Endothelial cell of umbilical vein (primary cell): ENCODE results near the gene CHL1. TPM values are rescaled to one million over a fixed set of nuclear protein-coding genes. Genes with fewer than 3 reads are reported as not detected.

Source experiments
- BruUV-seq: library from RNA; stranded (reverse); fragments of 400-500 nt; replicated peaks from 2 replicates; lab custom pipeline; 2021; lab: Mats Ljungman, UMichigan
- CTCF ChIA-PET: fragments of 300-600, 350-600 bp; sonication (Branson Sonifier 250); formaldehyde crosslinking; loops from one replicate; lab custom pipeline; 2021; ENCODE audit warnings: antibody characterized with exemption, inconsistent platforms; lab: Charles Lee
- POLR2A ChIA-PET: fragments of 300-600, 350-600 bp; sonication (Branson Sonifier 250); formaldehyde crosslinking; loops from one replicate; lab custom pipeline; 2021; ENCODE audit warnings: antibody characterized with exemption, inconsistent platforms; lab: Charles Lee
- DNase-seq: peaks from one replicate; pipeline ENCODE4 v3.0.0-alpha.2; 2011; ENCODE audit warnings: low read depth, low spot score
- FAIRE-seq: peaks from 2 replicates; lab custom pipeline; 2011; peaks lifted over from hg19 to GRCh38; lab: Jason Lieb, UNC
- H2AFZ ChIP-seq: 2 replicates; pipeline ENCODE4 v1.6.0; 2012; ENCODE audit warnings: low read depth, low read length, control low read depth, inconsistent platforms
- H3K27ac ChIP-seq: 2 replicates; pipeline ENCODE4 v1.5.1; 2011; ENCODE audit warnings: low read depth, mild to moderate bottlenecking, control low read depth, low read length, moderate library complexity; ENCODE audit not compliant: insufficient read depth
- H3K27me3 ChIP-seq, 2 experiments: 2 replicates each; pipeline versions ENCODE4 v1.6.0 to v1.6.1; 2011; ENCODE audit warnings: low read length in 2 of 2, mixed read lengths in 1 of 2; ENCODE audit not compliant: control insufficient read depth in 2 of 2, insufficient read depth in 2 of 2
- H3K36me3 ChIP-seq, 2 experiments: 2 replicates in 1 of 2; 3 replicates in 1 of 2; pipeline ENCODE4 v1.5.1; 2011; ENCODE audit warnings: low read length in 2 of 2, mild to moderate bottlenecking in 1 of 2, moderate library complexity in 1 of 2; ENCODE audit not compliant: control insufficient read depth in 2 of 2, insufficient read depth in 2 of 2; ENCODE audit errors: extremely low read depth in 1 of 2
- H3K4me1 ChIP-seq: 3 replicates; pipeline ENCODE4 v1.5.1; 2011; ENCODE audit warnings: mild to moderate bottlenecking, low read length; ENCODE audit not compliant: control insufficient read depth, insufficient read depth; ENCODE audit errors: extremely low read depth
- H3K4me2 ChIP-seq: 2 replicates; pipeline ENCODE4 v1.6.1; 2011; ENCODE audit warnings: low read length, control low read depth, mixed read lengths; ENCODE audit not compliant: insufficient read depth
- H3K4me3 ChIP-seq, 3 experiments: fragments of 200-600 bp in 1 of 3; sonication (generic), shearing (Covaris generic) in 1 of 3; replicated peaks in 1 of 3; 2 replicates each; pipeline ENCODE4 v1.5.1; 2011 to 2016; ENCODE audit warnings: control low read depth in 3 of 3, low read length in 3 of 3, mild to moderate bottlenecking in 2 of 3, inconsistent platforms in 1 of 3, low read depth in 1 of 3, moderate library complexity in 1 of 3; ENCODE audit not compliant: insufficient read depth in 1 of 3
- H3K79me2 ChIP-seq: 2 replicates; pipeline ENCODE4 v1.6.0; 2012; ENCODE audit warnings: low read length, inconsistent platforms; ENCODE audit not compliant: control insufficient read depth, insufficient read depth
- H3K9ac ChIP-seq: replicated peaks from 2 replicates; pipeline ENCODE3; 2011; ENCODE audit warnings: low read length, control low read depth; ENCODE audit not compliant: insufficient read depth; ENCODE audit errors: extremely low read depth
- H3K9me1 ChIP-seq: replicated peaks from 3 replicates; pipeline ENCODE4 v1.6.0; 2011; ENCODE audit warnings: mild to moderate bottlenecking, low read length; ENCODE audit not compliant: control insufficient read depth, insufficient read depth; ENCODE audit errors: extremely low read depth
- H3K9me3 ChIP-seq: replicated peaks from 2 replicates; pipeline ENCODE4 v1.5.1; 2012; ENCODE audit warnings: low read length, inconsistent platforms; ENCODE audit not compliant: control insufficient read depth, insufficient read depth
- H4K20me1 ChIP-seq: replicated peaks from 2 replicates; pipeline ENCODE3; 2011; ENCODE audit warnings: mild to moderate bottlenecking, low read length; ENCODE audit not compliant: control insufficient read depth, insufficient read depth; ENCODE audit errors: extremely low read depth
- CTCF ChIP-seq, 2 donors: IDR thresholded peaks; 1 replicate in 1 of 2; 2 replicates in 1 of 2; pipeline ENCODE4 v1.5.1; 2011; ENCODE audit warnings: low read length in 2 of 2, mild to moderate bottlenecking in 2 of 2, moderate library complexity in 2 of 2, control low read depth in 1 of 2, inconsistent platforms in 1 of 2, low read depth in 1 of 2; ENCODE audit not compliant: insufficient read depth in 1 of 2; ENCODE audit errors: extremely low read depth in 1 of 2
- EZH2 ChIP-seq: IDR thresholded peaks from 2 replicates; pipeline ENCODE4 v1.6.1; 2012; ENCODE audit warnings: borderline replicate concordance, low read depth, mild to moderate bottlenecking, moderate library complexity, low read length, inconsistent platforms; ENCODE audit not compliant: severe bottlenecking
- FOS ChIP-seq: IDR thresholded peaks from 2 replicates; pipeline ENCODE4 v1.6.1; 2011; ENCODE audit warnings: mild to moderate bottlenecking, low read length, moderate library complexity, borderline replicate concordance; ENCODE audit not compliant: insufficient read depth
- GATA2 ChIP-seq: IDR thresholded peaks from 2 replicates; pipeline ENCODE4 v1.7.0; 2011; ENCODE audit warnings: low read depth, mild to moderate bottlenecking, moderate library complexity, mixed read lengths, low read length; ENCODE audit not compliant: insufficient read length, insufficient read depth
- JUN ChIP-seq: IDR thresholded peaks from 2 replicates; pipeline ENCODE4 v1.6.1; 2011; ENCODE audit warnings: borderline replicate concordance, low read depth; ENCODE audit not compliant: insufficient read length, insufficient read depth
- MAX ChIP-seq: IDR thresholded peaks from 2 replicates; pipeline ENCODE4 v1.6.1; 2011; ENCODE audit not compliant: insufficient read depth, insufficient read length
- MYC ChIP-seq: IDR thresholded peaks from one replicate; pipeline ENCODE4 v1.6.1; 2011; ENCODE audit warnings: mild to moderate bottlenecking, low read depth, low read length
- POLR2A ChIP-seq: IDR thresholded peaks from 2 replicates; pipeline ENCODE4 v1.6.1; 2012; ENCODE audit warnings: low read depth, mild to moderate bottlenecking, control low read depth, low read length
- POLR2AphosphoS5 ChIP-seq: IDR thresholded peaks from 2 replicates; pipeline ENCODE4 v1.6.1; 2012; ENCODE audit warnings: low read depth, mild to moderate bottlenecking, control low read depth, low read length, moderate library complexity; ENCODE audit not compliant: insufficient read depth
- dilution Hi-C: fragments of 300-500 bp; cut with MboI; formaldehyde crosslinking; loops from one replicate; pipeline ENCODE4 v1.15.0; 2019; ENCODE audit warnings: low sequenced_read_pairs; ENCODE audit not compliant: extremely low pct_ligation_motif_present
- intact Hi-C: fragments of 100-400 bp; cut with micrococcal nuclease; formaldehyde crosslinking; loops from one replicate; pipeline ENCODE4 v1.10.0; 2022
- polyA plus RNA-seq, 4 experiments: library from polyadenylated mRNA; depleted of rRNA in 3 of 4; stranded (reverse) in 3 of 4; unstranded in 1 of 4; fragments of >200 nt; gene quantifications; 2 replicates each; pipeline versions ENCODE4 v1.2.1 to v1.2.3, GENCODE V29; 2011 to 2012; ENCODE audit warnings: missing spikeins in 1 of 4
- total RNA-seq: library from RNA; stranded (reverse); gene quantifications from 2 replicates; pipeline ENCODE4 v1.2.3, GENCODE V29; 2021

The CHL1 gene
- total and polyA plus RNA-seq, 2 donors (not counting 3 experiments of a cell fraction or from before 2014, with no cell fraction given) = not detected

DNA sequence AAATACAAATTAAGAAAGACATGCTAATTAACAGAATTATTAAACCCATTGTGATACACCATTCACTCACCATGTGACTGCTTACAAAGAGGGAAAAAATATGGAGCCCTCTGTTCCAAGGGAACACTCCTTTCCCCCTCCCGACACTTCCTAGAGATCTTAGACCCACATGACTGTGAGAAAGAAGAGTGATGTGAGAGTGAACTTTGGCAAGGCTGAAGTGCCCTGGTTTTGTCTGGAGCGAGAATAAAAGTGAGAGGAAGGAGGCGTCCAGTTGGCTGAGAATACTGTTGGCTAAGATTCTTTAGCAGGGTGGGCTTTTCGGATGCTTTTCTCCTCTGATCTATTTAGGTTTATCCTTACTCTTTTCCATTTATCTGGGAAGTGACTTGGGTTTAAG is 14.1 kb downstream of the CHL1 start:
- no peaks in the 10 kb centered on the region for H3K9me3 ChIP-seq
- BruUV-seq = no TSS peak
- H4K20me1 ChIP-seq = no peaks in the 10 kb centered on the region
- H3K4me1 ChIP-seq = no peaks in the 10 kb centered on the region
- no peak overlapping the region for H2AFZ ChIP-seq
- ChIA-PET POLR2A (no interaction called here), CTCF (no interaction called here)
- H3K36me3 ChIP-seq = no peaks in the 10 kb centered on the region
- TF ChIP-seq GATA2 (no peak), EZH2 (no peak), JUN (no peak), MYC (no peak), CTCF (IDR thresholded peaks at IDR 0.05; ENCODE audit: extremely low read depth in 1 of 2, insufficient read depth in 1 of 2, low read depth in 1 of 2, low read length in 2 of 2) (no peak), POLR2AphosphoS5 (no peak), MAX (no peak), FOS (no peak), POLR2A (no peak)
- FAIRE-seq (no peak), DNase-seq (no peak)
- dilution Hi-C loops = no loop called here
- no peaks in the 10 kb centered on the region for H3K9me1 ChIP-seq
- H3K4me2 ChIP-seq = no peak overlapping the region
- H3K27me3 ChIP-seq = no peaks in the 10 kb centered on the region
- no peak overlapping the region for H3K9ac ChIP-seq
- H3K27ac ChIP-seq = no peak overlapping the region
- intact Hi-C loops = no loop called here
- H3K4me3 ChIP-seq = no peak overlapping the region
- H3K79me2 ChIP-seq = no peaks in the 10 kb centered on the region
